Fibroblast of peridontal ligament (primary cell): ENCODE results near the gene CSHL1.
"Not testable (repeated sequence)": the region's sequence is repeated elsewhere in the genome, so short reads cannot be mapped to it uniquely, and the experiment has no call there.

Source experiments
- DNase-seq: peaks from one replicate; pipeline ENCODE4 v3.0.0-alpha.2; 2010; ENCODE audit errors: extremely low read depth

CSHL1 gene

DNA sequence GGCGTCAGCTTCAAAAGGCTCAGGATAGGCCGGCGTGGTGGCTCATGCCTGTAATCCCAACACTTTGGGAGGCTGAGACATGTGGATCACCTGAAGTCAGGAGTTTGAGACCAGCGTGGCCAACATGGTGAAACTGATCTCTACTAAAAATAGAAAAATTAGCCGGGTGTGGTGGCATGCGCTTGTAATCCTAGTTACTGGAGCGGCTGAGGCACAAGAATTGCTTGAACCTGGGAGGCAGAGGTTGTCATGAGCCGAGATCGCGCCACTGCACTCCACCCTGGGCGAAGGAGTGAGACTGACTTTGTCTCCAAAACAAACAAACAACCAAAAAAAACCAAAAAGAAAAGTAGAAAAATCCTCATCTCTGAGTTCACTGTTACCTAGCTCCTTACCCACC lies 25.9 kb downstream of the CSHL1 start:
- not testable (repeated sequence) for DNase-seq

DNA sequence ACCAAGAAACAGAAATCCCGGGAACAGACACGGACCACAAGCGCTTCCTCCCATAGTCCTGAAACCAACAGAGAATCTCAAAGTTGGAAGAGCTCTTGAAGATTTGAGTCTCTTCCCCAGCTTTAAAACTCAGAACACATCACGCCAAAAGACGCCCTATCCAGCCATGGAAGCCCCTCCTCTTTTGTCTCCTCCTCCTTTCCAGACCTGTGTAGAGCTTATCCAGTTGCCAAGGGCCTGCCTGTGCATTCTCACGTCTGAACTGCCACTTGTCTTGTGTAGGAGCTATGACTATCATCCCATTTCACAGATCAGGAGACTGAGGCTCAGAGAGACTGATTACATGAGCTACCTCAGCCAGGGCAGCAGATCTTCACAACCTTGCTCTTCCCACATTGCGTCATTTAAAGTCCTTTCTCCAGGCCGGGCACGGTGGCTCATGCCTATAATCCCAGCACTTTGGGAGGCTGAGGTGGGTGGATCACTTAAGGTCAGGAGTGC lies 28.4 kb downstream of the CSHL1 start:
- DNase-seq = not testable (repeated sequence)

DNA sequence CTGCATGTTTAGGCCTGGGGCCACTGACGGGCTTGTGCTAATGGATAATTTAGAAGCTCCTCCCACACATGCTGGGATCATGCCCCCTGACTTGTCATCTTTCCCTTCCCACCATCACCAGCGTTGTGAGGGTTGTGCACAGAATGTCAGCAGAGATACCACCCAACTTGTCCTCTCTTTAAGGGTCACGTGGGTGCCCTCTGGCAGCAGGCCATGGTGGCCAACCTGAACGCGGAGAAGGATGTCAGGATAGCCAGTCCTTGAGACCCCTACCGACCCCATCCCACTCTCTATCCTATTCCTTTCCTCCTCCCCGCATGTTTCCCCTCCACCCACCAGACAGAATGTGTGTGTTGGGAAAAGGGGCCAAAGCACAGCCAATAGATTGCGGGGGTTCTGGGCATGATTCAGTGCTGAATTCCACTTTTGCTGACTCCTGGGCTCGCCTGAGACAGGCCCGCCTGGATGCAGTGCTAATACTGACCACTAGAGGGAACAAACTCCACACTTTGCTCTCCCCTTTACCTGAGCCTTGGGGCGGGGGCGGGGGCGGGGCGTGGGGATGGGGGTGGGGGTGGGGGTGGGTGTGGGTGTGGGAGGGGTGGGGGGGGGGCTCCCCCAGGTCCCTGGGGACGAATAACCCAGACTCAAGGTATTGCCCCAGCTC lies 29.0 kb downstream of the CSHL1 start, which contains the start of gene GH2:
Gene GH2, minus strand, starts transcription at position 10 of the 667 bp plus-strand sequence. CDS start 143 bp downstream, outside the sequence.
- peak; percentile 13 for DNase-seq

- not testable (repeated sequence) for DNase-seq
Observed at GRCh38 chr17:63881337-63881736, 29.7 kb downstream of the CSHL1 start.

GRCh38 chr17:63880706-63881105 lies 30.4 kb downstream of the CSHL1 start:
- DNase-seq = no peak

DNA sequence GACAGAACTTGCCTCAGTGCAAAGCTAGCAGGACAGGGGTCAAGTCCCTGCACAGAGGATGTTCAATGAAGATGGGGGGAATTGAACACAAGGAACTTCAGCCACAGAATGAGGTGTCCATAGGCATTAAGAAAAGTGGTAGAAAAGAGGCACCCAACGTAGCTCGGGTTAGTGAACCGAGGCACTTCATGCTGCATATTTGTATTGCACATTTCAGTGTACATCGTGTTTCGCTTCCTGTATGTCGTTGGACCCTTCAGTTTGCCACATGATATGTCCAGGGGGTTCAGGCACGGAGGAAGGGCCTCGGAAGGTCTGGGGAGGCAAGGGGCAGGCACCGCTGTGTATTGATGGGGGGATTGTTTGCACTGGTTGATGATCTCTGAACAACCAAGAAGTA lies 32.6 kb downstream of the CSHL1 start:
- DNase-seq = not testable (repeated sequence)

DNA sequence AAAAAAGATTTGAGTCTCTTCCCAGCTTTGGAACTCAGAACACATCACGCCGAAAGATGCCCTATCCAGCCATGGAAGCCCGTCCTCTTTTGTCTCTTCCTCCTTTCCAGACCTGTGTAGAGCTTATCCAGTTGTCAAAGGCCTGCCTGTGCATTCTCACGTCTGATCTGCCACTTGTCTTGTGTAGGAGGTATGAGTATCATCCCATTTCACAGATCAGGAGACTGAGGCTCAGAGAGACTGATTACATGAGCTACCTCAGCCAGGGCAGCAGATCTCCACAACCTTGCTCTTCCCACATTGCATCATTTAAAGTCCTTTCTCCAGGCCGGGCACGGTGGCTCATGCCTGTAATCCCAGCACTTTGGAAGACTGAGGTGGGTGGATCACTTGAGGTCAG lies 36.4 kb downstream of the CSHL1 start:
- not testable (repeated sequence) for DNase-seq

DNA sequence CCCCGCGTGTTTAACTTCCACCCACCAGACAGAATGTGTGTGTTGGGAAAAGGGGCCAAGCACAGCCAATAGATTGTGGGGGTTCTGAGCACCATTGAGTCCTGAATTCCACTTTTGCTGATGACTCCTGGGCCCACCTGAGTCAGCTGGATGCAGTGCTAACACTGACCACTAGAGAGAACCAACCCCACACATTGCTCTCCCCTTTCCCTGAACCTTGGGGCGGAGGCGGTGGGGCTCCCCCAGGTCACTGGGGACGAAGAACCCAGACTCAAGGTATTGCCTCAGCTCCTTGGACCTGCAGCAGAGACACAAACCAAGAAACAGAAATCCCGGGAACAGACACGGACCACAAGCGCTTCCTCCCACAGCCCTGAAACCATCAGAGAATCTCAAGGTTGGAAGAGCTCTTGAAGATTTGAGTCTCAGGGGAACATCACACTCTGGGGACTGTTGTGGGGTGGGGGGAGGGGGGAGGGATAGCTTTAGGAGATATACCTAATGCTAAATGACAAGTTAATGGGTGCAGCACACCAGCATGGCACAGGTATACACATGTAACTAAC lies 36.9 kb downstream of the CSHL1 start:
- DNase-seq = not testable (repeated sequence)

DNA sequence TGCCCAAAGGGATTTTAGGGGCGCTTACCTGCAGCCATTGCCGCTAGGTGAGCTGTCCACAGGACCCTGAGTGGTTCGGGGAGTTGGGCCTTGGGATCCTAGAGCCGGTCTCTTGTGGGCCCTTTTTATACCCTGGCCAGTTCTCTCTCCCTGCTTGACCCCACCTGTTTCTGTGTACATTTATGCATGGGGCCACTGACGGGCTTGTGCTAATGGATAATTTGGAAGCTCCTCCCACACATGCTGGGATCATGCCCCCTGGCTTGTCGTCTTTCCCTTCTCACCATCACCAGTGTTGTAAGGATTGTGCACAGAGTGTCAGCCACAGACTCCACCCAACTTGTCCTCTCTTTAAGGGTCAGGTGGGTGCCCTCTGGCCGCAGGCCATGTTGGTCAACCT lies 37.5 kb downstream of the CSHL1 start, which contains the start of gene CSH2:
Gene CSH2, minus strand, starts transcription at position 101 of the 400 bp plus-strand sequence. Its CDS starts 63 bp downstream, at position 38.
- not testable (repeated sequence) for DNase-seq

DNA sequence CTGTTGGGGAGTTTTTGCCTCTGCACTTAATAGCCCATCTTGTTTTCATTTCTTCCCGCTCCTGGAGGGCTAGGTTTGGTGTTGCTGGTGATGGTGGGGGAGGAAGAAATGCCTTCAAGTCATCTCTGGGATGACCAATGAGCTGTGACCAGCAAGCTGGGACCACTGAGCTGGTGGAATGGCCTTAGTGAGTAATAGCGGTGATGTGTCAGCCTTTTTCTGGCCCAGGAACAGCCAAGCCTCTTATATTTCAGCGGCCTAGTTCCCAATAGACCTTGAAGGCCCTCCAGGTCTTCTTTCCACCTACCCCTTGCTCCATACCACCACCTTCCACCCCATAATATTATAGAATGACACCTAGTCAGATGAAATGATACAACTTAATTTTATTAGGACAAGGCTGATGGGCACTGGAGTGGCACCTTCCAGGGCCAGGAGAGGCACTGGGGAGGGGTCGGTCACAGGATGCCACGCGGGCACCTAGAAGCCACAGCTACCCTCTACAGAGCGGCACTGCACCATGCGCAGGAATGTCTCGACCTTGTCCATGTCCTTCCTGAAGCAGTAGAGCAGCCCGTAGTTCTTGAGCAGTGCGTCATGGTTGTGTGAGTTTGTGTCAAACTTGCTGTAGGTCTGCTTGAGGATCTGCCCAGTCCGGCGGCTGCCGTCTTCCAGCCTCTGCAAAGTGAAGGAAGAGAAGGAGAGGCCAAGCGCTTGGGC lies 39.3 kb downstream of the CSHL1 start:
- DNase-seq = not testable (repeated sequence)

GRCh38 chr17:63870292-63870665 lies 40.8 kb downstream of the CSHL1 start:
- DNase-seq = peak; percentile 24

DNA sequence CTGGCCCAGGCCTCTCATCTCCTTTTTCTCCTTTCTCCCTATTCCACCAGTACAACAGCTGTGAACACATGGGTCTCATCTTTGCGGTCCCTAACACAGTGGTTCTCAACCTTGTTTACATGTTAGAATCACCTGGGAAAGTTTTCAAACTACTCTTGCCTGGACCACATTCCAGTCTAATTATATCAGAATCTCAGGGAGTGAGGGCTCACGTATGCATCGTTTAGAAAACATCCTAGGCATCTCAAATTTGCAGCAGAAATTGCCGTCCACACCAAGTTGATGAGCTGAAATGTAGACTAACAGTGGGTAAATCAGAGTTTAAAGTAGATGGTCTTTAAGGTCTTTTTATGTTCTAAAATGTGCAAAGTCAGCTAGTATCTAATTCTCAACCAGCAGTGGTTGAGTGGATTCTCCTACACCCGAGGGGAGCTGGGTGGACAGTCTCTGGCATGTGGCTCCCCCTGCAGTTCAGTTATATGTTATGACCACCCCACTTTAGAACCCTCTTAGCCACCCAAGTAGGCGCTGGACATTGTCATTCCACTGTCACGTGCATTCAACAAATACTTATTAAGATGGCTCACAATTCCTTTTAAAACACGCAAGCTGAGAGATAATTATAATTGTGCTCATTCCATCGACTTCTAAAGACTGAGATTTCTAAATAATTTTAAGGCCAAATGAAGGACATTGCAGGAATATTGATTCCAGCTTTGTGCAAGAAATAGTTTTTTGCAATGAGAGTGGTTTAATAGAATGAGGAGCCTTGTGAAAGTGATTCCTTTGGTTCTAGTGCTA lies 41.4 kb downstream of the CSHL1 start:
- not testable (repeated sequence) for DNase-seq

GRCh38 chr17:63866625-63867024 lies 44.4 kb downstream of the CSHL1 start:
- DNase-seq = not testable (repeated sequence)
